Stimulated activated CD8-positive, alpha-beta memory T cell treated with anti-CD3 and anti-CD28 coated beads, Interleukin-4, amount 100 ng/mL, for 1 hour (primary cell): ENCODE data around the gene ALDH1B1.
"Not testable (repeated sequence)": the region's sequence is repeated elsewhere in the genome, so short reads cannot be mapped to it uniquely, and the experiment has no call there.

Experiments used
- DNase-seq, 2 donors: peaks; one replicate each; pipeline ENCODE4 v3.0.0-alpha.2; 2020; ENCODE audit warnings: low read depth in 2 of 2, low spot score in 1 of 2

Gene ALDH1B1

DNA sequence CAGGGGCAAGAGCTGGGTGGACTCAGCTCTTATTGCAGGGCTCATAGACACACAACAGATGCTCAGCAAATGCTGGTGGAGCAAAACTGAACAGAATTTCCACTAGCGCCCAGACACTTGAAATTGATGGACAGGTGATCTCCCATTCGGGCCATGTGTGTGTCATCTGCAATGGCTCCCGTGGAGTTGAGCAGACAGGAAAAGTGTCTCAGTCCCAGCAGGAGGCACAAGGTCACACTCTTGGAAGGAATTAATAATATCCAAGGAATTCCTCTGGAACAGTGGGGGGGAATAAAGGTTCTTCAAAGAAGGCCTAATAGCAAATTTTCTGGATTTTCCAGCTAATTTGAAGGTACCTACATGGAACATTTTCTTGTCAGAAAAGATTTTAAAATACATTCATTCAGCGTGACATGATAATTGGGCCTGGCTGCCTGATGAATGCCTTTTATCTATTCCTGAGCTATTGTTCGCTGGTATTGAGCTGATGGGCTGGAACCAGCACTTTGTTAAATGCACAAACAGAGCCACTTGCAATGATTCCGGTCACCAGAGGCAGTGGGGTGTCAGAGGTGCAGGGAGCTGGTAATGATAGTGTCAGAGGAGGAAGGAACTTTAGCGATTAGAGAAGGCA, 31.5 kb upstream of the ALDH1B1 start:
- no peak for DNase-seq

DNA sequence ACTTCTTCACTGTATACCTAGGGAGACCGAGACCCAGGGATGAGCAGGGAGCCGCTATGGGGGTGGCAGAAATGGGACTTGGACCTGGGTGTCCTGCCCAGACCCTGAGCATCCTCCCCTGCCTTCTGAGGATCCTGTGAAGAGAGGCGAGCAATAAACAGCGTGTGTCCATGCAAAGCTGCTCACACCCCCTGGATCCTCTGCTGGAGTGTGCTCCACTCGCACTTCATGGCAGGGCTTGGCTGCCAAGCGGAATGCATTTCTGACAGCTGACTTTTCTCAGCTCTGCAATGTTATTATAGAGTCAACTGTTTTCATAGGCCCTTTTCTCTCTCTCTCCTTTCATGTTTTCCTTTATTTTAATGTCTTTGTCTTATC, 31.0 kb upstream of the ALDH1B1 start:
- no peak for DNase-seq

DNA sequence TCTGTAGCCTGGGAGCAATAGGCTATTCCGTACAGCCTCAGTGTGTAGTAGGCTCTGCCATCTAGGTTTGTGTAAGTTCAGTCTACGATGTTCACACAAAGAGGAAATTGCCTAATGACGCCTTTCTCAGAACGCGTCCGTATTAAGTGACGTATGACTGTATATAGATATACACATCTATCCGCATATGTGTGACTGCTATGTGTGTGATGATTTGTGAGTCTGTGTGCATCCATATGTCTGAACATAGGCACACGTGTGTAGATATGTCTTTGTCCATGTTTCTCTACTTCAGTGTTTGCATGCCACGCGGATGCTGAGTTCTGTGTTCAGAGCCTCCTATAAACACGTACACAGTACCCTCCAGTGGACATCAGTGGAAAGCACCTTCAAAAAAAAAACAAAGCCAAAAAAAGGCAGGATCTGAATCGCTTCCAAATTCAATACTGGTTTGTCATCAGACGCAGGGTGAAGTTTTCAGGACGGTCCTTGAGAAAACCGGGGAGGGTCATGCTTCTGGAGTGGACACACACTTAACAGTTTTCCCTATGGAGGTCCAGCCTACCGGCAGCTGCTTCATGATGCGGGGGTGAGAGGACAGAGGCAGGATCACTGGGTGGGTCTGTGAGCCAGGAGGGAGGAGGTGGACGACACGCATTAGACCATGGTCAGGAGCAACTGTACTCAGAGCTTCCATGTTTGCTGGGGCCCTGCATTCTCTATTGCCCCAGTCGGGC, 29.5 kb upstream of the ALDH1B1 start:
- no peak for DNase-seq

DNA sequence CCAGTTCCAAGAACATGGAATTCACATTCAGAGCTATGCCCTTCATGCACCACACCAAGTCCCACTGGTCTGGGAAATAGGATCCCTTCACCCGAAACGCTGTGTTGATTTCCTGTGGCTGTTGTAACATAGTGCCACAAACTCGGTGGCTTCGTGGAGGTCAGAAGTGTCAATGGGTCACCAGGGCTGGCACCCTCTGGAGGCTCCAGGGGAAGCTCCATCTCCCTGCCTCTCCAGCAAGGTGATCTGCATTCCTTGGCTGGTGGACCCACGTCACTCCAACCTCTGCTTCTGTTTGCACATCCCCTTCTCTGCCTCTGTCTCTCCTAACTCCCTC, 28.9 kb upstream of the ALDH1B1 start:
- DNase-seq = no peak

DNA sequence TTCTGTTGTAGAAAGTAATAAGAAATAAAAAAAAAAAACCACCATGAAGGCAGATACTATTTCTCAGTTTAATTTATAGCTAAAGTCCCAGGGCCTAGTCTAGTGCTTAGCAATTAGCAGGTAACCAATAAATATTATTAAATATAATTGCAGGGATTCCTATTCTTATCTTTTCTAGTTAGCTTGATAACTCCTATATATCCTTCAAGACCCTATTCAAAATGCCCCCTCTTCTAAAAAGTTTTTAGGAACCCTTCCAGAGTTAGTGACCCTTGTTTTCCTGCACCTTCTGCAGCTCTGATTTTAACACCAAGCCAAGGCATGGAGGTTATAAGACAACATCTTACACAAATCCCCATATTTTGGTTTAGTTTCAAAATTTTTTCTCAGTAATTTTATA, 24.6 kb upstream of the ALDH1B1 start:
- no peak for DNase-seq

DNA sequence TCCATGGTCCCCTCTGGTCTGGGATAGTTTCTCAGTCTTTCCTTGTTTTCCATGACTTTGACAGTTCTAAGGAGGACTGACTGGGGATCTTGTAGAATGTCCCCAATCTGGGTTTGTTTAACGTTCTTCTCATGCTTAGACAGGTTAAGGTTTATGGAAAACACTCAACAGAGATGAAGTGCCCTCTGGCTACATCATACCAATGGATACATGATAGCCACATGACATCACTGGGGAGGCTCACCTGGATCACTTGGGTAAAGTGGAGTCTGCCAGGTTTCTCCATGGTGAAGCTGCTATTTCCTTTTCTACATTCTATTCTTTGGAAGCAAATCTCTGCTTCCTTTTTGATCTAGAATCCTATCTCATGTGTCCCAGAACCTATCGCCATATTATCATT, 23.8 kb upstream of the ALDH1B1 start:
- no peak for DNase-seq

DNA sequence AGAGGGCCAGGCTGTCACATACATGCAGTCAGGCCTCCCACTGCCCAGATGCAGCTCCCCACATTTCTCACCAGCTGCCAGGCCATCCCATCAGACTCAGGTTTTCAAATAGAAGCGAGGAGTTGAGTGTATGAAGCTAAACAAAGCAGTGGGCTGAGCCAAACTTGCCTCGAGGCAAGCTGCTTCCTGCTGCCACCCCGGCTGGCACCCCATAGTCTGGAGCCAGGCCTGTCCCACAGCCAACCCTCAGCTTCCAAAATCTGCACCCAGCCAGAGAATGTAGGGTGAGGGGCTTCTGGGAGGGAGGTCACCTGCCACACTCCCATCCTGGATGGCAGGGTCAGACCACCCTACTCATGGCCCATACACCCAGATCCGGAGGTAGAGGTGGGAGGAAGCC, 22.3 kb upstream of the ALDH1B1 start:
- no peak for DNase-seq

DNA sequence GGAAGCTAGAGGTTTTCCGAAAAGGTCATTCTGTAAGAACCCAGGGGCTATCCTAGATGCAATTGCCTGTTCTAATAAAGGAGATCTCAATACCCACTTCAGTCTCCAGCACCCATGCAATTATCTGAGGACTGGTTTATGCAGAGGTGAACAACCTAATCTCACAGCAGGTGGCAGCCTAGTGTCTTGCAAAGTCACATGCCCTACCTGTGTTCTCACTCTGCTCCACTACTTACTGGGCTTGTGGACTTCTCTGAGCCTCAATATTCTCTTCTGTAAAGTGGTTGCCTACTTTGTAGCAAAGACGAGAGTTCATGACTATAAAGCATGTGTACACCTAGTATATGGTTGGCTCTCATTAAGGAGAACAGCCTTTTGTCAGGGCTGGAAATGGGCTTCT, 21.0 kb upstream of the ALDH1B1 start:
- DNase-seq = no peak

DNA sequence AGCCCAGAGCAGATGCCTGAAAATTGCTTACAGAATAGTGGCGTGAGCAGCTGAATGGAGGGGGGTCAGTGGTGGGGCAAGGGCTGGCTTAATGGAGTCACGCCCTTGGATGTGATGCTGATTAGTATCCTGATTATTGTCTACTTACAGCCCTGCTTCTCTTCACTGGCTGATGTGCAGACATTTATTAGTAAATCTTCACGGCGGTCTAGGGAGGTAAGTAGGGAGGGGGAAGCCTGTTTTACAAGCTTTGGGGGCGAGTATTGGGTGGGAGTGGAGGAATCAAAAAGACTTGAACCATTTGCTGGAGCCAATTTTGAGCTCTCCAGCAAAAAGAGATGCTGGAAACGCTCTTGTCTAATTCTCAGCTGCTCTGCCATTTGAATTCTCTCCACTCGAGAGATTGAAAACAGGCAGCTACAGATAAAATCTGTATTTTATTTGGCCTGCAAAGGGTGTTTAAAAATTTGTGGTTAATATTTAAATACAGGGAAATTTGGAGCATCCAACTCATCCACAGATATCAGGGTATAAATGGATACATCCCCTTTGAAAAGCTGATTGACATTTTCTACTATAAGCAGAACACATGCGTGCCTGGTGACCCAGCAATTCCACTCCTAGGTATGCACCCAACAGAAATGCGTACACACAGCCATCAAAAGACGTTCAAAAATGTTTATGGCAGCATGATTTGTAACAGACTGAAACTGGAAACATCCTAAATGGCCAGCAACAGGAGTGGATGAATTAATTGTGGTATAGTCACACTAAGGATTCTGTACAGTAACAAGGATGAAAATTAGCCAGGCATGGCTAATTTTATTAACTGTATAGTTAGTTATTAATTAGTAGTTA, 19.5 kb upstream of the ALDH1B1 start:
- DNase-seq = no peak

DNA sequence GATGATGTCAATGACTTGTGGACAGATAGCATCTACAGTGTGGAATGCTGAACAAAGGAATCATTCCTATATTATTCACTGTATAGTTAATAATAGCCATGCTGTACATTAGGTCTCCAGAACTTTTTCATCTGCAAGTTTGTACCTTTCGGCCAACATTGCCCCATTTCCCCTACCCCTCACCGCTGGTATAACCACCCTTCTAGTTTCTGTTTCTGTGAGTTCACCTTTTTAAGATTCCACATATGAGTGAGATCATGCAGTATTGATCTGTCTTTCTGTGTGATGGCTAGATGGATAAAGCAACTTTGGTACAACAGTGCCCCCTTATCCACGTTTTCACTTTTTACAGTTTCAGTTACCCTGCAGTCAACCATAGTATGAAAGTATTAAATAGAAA, 18.8 kb upstream of the ALDH1B1 start:
- no peak for DNase-seq

DNA sequence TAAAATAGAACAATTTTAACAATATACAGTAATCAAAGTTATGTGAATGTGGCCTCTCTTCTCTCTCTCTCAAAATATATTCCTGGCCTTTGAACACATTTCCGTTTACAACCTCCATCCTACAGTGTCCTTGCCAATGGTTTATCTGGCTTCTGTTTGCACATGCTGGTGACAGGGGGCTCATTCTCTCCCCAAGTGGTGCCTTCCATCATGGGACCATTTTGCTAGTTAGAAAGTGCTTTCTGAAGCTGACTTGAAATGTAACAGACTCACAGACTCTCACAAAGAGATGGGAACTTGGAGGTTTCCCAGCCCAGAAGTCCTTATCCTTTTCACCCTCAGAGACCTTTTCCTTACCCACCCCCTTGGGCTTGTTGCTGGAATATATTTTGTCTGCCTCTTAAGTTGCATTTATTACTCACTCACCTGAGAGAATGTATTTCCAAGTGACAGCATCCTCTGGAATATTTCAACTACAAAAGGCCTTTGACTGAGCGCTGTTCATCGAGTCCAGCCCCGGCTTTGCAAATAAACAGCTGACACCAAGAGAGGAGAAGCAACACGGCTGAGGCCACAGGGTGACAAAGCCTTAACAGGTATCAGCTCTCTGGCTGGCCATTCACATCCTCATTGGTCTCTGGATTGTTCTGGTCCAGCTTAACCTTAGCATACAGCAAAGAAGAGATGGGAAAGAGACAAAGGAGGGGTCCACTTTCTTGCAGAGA, 17.5 kb upstream of the ALDH1B1 start:
- DNase-seq = no peak

DNA sequence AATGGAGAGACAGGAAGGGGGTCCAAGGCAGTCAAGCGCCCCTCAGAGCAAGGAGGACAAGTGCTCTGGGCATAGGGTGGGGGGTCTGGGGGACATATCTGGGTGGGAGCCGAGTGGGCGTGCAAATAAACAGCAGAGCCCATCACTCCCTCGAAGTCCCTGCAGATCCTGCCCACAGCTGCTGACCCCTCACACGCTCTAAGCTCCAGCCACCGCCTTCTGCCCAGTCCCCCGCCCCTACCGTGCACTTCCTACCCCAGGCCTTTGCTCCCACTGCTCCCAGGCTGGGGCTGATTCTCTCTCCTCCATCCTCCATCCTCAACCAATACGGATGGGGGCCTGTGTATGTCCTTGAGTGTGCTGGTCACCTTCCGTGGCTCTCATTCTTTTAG, 16.9 kb upstream of the ALDH1B1 start:
- no peak for DNase-seq

DNA sequence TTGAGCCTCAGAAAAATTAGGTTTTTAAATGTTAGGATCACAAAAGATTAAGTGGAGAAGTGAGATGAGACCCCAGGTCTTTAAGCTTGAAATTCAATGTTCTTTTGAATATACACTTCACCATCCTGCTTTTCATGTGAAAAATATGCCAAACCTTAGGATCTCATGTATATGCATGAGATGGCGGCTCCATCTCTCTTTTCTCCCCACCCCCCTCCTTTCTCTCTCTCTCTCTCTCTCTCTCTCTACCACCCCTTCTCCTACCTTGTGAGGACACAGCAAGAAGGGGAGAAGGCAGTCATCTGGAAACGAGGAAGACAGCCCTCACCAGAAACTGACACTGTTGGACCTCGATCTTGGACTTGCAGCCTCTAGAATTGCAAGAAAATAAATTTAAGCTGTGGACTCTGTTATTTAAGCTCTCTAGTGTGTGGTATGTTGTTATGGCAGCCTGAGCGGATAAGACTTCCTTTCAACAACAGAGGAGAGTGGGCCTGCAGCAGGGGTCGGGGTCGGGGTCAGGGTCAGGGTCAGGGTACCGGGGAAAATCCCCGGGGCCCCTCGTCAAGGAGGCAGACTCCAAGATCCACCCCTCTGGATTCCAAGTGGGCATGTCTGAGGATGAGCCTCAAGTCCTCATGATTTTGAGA, 16.4 kb upstream of the ALDH1B1 start:
- DNase-seq = no peak

DNA sequence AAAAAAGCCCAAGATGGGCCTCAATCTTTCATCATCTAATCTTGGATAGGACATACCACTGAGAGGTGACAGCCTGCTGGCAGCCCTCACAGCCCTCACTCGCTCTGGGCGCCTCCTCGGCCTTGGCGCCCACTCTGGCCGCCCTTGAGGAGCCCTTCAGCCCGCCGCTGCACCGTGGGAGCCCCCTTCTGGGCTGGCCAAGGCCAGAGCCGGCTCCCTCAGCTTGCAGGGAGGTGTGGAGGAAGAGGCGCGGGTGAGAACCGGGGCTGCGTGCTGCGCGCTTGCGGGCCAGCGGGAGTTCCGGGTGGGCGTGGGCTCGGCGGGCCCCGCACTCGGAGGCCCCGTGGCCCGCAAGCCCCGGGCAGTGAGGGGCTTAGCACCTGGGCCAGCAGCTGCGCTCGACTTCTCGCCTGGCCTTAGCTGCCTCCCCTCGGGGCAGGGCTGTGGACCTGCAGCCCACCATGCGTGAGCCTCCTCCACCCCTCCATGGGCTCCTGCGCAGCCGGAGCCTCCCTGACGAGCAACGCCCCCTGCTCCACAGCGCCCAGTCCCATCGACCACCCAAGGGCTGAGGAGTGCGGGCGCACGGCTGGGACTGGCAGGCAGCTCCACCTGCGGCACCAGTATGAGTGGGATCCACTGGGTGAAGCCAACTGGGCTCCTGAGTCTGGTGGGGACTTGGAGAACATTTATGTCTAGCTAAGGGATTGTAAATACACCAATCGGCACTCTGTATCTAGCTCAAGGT, 15.0 kb upstream of the ALDH1B1 start:
- DNase-seq = not testable (repeated sequence)

DNA sequence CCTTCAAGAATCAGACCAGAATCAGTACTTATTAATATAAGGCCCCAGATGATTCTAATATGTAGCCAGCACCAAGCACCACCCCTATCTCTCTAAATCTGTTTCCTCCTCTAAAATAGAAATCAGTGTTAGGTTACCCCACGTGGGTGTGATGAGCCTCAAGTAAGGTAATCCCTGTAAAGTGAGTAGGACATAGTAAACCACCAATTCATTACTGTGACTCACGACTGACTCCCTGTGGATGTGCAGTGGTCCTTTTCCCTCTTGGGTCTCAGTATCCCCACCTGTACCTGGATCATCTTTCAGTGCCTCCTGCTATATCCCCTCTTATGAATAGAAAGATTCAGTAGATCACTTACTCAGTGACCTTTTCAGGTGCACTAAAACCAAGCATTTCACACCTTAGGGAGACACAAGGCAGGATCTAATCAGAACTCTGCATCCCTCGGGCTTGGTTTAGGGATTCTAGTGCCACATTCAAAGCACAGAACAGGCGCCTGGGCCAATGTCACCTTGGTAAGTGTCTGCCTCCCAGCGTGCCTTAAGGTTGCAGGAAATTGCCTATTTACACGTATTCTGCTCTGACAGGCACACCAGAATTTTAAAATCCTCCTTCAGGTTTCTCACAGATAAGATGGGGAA, 12.2 kb upstream of the ALDH1B1 start:
- DNase-seq = no peak

DNA sequence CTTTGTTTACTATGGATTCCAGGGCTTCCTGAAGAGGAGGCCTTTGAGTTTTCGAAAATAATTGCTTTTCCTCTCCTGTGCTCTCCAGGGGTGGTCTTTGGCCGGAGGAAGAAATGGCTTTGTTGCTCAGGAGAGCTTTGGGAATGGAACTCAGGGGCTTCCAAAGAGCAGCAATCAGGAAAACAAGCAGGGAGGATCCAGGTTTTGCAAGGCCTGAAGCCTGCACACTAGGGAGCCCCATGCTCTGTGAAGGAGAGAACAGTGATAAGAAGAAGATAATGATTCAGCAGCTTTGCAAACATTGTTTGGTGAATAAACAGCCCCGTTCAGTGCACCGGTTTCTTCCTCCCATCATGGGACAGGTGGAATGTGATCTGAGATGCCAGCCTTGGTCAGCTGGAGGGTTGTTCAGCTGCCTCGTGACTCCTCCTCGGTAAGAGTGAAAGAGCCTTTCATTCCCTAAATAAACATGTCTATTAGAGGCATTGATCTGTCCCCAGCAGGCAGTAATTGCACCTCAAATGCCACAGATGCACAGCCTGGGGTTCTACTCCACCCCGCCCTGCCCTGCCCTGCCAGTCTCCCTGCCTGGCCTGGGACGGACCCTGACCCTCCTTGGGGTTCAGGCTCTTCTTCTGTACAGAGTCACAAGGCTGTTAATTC, 11.5 kb upstream of the ALDH1B1 start:
- no peak for DNase-seq

DNA sequence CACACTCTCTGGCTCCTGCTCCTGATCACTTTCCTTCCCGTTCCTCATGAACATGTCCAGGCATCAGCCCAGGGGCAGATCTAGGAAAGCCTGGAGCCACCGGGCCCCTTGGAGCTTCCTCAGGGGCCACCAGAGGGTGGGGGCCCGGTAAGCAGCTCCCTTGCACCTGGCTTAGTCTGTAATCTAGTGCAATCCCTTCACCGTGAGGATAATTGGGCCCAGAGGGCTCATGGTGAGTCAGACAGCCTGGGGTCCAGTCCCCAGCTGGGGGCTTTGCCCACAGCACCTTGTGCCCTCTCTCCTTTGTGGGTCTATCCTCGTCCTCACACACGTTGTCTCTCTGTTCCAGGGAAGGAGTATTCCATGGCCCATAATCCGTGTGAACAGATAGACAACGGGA, 10.4 kb upstream of the ALDH1B1 start:
- no peak for DNase-seq

DNA sequence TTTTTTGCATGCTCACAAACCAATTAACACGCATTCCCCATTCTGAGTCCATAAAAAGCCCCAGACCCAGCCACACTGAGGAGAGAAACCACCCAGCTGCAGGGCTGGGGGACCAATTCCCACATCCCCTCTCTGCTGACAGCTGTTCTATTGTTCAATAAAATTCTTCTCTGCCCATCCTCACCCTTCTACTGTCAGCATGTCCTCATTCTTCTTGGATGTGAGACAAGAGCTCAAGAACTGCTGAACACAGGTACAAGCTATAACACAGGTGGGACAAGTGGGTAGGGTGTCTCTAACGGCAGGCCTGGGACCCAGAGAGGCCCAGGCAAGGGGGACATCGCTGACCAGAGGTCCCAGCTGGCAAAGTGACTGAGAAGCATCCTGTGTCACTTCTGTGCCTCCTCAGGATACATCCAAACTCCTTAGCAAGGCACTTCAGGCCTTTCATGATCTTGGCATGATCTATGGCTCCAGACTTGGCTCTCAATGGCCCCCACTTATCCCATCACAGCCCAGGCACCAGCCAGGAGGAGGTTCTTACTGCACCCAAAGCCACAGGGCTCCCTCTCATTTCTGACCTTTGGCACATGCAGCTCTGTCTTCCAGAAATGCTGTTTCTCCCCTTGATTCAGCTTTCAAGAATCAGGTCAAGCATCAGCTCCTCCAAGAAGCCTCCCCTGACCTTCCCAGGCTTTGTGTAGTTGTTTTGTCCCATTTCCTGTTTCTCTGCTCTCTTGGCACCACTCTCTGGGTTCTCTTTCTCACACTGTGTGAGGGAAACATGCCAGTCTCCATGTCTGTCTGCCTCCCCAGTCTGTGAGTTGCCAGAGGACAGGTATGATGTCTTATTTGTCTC, 7.3 kb upstream of the ALDH1B1 start:
- DNase-seq = no peak

DNA sequence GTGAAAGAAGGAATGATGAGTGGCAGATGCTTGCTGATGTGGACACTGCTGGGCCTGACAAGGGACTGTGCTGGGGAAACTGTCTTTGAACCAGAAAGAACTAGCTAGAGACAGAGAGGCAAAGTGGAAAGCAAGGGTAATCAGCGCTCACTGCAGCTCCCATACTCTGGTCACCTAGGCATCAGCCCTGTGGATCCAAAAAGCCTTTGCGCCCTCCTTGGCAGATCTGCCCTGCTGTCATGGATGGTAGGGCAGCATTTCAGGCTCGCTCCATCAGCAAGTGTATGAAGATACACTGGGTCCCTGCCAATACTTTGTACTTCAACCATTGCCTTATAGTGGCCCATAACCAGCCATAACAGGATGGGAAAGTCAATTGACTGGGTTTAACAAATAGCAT, 6.6 kb upstream of the ALDH1B1 start:
- no peak for DNase-seq
